Activated CD4-positive, CD25-positive, alpha-beta regulatory T cell treated with anti-CD3 and anti-CD28 coated beads, Interleukin-2, amount 50 U/mL, for 16 hours (primary cell): ENCODE data around the gene TSC22D4.
"Not testable (repeated sequence)": the region's sequence is repeated elsewhere in the genome, so short reads cannot be mapped to it uniquely, and the experiment has no call there.

Source experiments
- DNase-seq: peaks from one replicate; pipeline ENCODE4 v3.0.0-alpha.2; 2020; ENCODE audit warnings: low read depth, low spot score

TSC22D4 gene

DNA sequence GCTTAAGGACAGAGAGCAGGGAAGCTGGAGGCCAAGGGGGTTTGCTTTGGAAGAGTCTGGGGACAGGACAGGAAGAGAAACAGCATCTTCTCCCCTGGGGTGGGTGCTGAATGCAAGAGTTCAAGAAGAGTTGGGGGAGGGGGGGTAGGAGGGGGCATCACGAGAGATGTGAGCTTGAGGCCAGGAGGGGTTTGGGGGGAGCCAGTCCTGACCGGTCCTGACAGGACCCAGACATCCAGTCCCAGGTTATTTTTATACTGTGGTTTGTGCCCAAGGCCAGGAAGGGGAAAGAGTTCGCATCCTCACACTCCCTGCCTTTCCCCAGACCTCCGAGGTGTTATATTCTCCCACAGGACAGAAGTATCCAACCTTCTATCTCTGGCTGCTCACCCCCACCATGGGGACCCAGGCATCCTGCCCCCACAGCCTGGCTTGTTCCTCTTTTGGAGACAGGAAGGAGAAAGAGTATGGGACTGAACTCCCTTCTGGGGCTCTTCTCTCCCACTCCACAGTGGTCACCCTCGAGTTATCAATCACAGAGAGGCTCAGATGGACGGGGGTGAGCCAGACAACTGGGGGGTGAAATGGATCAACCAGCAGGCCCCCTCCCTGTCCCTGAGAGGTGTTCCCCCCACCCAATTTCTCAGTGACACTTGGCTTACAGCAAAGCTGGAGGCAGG lies 2.8 kb downstream of the TSC22D4 start:
- no peak for DNase-seq

DNA sequence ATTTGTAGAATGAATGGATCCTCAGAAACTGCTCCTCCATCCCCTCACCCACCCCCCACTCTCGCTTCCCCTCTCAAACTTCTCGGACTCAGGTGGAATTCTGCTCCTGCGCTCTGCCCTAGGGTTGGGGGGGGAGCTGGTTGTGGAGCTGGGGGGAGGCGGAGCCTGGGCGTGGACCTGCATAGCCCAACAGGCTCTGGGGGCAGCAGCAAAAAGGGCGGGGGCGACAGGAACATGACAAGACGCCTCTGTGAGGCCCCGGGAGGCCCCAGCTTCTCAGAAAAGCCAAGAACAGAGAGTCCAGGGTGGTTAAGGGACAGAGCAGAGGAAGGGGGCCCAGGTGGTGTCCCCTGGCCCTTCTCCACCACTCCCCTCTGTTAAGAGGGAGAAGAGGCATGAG lies 3.5 kb downstream of the TSC22D4 start:
- DNase-seq = no peak

DNA sequence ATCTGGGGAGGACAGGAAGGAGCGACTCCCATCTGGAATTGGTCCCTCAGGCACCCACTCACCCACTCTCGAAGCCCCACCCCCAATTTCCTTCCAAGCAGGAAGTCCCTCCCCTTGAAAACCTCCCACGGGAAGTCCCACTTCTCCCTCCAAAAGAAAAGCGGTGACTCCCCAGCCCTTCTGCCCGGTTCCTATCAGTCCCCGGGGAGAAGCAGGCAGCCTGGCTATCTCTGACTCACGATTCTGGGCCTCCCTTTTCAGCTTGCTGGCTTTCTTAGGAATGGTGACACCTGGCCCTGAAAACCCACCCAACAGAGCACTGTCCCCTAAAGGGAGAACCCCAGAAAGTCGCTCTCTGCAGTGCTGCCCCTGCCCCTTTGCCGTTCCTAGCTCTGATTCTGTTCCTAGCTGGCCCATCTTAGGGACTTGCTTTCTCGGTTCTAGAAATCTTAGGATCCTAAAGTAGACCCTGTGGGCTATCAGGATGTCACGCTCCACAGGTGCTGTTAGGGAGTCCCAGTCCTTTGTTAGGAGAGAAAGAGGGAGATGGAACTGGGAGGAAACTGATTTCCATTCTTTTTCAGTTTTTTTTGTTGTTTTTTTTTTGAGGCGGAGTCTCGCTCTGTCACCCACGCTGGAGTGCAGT lies 6.0 kb downstream of the TSC22D4 start:
- DNase-seq = no peak

DNA sequence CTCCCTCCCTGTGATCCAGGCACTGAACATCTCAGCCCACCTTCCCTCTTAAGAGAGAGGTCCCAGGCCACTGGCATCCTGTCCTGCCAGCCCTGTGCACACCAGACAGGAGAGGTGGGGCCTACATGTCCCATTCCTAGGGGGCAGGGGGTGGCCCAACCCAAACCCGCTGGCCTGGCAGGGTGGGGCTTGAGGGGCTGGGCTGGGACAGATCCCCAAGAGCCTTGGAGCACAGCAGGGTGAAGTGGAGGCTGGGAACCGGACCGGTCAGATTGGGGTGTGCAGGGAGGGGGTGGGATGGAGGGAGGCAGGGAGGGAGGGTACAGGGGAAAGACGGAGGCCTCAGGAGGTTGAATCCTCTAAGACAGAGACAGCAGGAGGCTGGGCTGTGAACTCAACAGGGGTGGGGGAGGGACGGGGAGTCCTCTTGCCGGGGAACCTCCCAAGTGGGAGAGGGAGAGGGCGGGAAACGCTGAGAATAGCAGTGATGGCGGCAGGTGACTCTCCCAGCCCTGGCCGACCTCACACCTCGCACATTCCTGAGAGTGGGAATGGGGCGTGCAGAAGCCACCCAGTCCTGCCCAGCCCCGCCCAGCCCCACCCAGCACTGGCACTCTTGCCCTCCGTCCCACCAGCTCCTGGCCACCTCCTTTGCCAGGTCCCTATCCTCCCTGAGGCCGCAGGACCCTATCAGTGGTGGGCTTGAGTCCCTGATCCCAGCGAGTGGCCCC lies 6.7 kb downstream of the TSC22D4 start:
- DNase-seq = no peak

DNA sequence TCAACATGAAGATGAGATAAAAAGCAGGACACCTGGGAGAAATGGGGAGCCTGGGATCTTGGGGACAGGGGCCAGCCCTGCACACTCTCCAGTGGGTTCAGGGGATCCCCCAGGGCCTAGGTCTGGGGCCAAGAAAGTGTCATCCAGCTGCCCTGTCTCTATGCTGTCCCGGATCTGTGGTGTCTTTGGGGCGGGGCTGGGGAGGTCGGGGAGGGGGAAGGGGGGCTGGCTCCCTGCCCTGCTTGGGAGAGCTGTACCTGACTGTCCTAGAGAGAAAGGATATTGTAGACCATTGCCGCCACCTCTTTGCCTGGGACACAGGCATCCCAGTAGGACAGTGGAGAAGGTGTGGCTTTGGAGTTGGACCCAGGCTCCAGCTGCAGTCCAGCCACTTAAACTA lies 8.0 kb downstream of the TSC22D4 start:
- DNase-seq = no peak

DNA sequence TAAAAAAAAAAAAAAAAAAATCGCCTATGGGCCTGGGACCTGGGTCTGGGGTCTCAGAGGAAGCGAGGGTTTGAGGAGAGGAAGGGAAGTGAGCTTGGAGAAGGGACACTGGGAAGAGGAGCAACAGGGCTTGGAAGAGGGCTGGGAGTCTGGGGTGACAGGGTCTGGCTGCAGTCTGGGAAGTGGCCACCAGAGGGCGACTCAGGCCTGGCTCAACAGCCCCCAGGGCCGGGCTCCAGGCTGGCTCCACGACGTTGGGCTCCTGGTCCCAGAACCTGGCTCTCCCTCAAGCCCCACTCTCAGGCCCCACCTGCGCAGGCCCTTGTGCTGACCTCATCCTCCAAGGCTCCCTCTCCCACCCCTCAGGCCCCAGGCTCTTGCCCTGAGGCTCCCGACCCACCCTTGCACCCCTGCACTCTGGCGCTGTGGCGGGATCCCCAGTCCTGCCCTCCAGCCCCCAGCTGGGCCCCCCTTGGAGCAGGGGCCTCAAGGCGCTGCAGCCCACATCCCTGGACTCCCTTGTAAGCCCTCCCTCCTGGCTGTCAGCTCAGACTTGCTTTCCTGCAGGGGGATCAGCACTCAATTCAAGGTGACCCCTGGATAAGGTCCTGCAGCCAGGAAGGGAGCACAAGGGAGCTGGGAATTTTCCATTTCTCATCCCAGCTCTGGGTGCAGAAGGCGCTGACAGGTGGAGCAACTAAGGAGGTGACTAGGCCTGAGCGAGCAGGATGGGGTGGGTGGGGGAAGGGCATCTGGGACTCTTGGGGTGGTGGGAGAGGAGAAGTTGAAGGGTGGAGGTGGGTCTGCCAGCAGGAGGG lies 9.6 kb downstream of the TSC22D4 start:
- DNase-seq = peak; percentile 63

DNA sequence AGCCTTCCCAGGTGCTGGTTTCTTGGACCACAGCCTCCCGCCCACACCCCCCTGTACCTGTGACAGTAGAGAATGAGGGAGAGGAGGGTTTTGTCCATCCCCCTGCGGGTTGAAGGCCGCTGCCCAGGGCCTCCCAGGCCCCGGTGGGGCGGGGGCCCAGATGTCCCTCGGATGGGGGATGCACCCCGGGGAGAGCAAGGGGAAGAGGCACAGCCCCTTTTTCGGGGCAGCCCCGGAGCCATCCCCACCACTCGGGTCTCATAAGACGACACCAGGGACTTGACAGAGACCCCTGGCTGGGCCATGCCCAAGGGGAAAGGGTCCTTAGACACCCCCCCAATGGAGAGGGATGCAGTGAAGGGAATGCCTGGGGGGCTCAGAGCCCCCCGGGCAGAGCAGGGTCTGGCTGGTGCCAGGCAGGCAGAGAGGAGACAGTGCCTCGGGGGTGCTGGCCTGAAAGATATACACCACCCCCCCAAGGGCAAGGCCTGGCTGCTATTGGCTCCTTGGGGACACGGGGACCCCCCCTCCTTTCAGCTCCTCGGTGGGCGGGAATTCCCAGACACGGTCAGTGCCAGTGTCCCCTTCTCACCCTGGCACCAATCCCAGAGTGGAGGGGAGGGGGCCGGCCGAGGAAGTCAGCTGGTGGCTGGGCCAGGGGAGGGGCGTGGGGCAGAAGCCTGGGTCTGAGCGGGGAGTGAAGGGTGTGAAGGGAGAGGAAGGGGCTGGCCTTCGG lies 11.2 kb downstream of the TSC22D4 start:
- no peak for DNase-seq

DNA sequence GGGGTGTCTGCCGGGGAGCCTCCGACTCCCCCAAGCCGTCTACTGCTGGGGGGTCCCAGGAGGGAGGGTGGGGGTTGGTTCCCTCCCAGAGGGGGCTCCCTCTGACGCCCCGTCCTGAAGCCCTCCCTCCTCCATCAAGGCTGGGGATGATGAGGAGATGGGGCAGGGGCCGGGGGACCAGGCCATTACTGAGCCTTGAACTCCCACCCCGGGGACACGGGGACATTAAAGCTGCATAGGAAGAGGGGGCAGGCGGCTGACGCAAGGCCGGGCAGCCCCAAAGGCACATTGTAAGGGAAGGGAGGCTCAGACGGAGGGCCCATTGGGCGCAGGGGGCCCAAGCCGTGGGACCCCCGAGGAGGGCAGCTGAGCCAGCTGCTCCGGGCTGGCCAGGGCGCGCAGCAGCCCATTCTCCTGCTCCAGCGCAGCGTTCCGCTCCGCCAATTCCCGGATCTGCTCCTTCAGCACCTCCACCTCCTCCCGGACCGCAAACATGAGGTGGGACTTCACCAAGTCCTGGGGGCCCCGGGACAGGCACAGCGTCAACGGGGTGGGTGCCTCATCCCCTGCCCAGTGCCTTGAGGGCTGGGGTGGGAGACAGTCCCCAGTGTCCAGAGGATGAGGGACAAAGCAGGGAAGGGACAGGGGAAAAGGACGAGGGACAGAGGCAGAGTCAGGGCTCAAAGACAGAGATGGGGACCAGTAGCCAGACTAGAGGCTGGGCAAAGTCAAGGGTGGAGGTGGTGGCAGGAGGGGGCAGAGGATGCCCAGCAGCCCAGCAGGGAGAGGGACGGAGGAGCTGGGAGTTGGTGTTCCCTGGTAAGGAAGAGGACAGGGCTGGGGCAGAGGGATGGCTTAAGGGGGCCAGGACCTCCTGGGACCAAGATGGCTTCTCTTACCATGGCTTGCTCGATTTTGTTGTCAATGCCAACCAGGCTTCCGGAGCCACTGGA lies 12.1 kb downstream of the TSC22D4 start:
- no peak for DNase-seq

DNA sequence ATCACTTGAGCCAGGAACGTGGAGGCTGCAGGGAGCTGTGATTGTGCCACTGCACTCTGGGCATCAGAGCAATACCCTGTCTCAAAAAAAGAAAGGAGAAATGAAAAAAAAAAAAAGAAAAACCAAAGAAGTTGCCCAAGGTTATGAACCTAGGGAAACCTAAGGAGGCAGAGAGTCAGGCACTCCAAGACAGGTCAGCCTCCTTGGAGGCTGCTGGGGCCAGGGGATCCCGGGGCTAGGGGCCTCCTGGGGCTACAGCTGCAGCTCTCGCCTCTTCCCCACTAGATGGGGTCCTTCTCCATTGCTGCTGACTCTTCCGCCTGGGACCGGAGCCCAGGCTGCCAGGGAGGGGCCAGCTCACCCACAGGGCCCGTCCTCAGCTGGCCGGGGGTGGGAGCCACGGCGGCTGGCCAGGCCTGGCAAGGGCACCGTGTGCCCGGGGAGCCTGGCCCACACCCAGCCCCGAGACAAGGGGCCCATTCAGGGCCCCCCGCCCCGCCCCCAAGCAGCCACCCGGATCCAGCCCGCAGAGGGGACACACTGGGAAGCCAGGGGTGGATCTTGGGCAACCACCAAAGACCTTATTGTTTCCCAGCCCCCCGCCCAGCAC lies 13.2 kb downstream of the TSC22D4 start:
- DNase-seq = no peak

DNA sequence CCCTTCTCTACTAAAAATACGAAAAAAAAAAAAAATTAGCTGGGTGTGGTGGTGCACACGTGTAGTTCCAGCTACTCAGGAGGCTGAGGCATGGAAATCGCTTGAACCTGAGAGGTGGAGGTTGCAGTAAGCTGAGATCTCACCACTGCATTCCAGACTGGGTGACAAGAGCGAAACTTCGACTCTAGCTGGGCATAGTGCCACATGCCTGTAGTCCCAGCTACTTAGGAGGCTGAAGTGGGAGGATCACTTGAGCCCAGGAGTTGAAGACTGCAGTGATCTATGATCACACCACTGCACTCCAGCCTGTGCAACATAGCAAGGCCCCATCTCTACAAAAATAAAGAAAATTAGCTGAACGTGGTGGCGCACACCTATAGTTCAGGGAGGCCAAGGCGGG lies 13.7 kb downstream of the TSC22D4 start:
- no peak for DNase-seq

DNA sequence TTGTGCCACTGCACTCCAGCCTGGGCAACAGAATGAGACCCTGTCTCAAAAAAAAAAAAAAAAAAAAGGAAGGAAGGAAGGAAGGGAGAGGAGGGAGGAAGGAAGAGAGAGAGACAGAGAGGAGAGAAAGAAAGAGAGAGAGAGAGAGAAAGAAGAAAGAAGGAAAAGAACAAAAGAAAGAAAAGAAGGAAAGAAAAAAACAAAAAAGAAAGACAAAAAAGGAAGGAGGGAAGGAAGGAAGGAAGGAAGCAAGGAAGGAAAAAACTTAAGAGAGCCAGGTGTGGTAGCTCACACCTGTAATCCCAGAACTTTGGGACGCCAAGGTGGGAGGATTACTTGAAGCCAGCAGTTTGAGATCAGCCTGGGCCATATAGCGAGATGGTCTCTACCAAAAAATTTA lies 14.2 kb downstream of the TSC22D4 start:
- DNase-seq = no peak

DNA sequence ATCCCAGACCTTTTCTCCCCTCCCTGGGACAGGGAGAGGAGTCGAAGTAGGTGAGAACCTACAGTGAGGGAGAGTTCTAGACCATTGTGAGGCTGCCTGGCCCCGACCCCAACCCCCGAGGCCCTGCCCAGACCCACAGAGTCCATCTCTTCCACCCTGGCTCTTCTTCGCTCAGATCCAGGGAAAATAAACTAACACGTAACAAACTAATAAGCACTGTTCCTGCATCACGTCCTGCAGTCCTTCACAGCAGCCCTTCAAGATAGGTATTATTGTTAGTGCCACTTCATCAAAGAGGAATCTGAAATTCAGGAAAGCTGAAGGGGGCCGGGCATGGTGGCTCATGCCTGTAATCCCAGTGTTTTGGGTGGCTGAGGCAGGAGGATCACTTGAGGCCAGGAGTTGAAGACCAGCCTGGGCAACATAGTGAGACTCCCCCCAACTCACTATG lies 14.8 kb downstream of the TSC22D4 start, which contains the start of gene SPACDR:
SPACDR (minus strand) TSS at position 51 of the 451 bp plus-strand sequence. CDS start 235 bp downstream, outside the sequence.
- no peak for DNase-seq

DNA sequence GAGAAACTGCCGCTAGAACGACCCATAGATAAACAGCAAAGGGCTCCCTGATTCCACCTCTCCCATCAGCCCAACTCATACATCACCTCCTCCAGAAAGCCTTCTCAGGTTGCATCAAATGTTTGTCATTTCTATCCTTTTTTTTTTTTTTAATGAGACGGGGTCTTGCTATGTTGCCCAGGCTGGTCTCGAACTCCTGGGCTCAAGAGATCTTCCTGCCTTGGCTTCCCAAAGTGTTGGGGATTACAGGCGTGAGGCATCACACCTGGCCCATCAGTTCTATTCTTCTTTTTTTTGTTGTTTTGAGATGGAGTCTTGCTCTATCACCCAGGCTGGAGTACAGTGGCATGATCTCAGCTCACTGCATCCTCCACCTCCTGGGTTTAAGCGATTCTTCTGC lies 22.0 kb downstream of the TSC22D4 start:
- no peak for DNase-seq

DNA sequence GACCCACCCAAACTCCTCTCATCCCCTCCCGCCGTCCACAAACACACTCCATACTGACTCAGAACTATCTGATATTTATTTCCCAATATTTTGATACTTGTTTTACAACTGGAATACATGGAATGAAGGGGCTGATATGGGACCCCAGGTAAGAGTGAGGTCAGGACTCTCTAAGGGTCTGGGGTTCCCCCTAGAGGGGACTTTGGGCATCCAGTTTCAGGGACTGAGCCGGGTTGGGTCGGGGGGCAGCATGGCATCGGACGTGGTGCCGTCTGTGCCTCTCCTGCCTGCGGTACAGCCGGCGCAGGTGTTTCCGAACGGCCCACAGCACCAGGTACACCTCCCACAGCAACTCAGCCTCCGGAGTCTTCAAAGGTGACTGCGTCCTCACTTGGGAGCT lies 22.5 kb downstream of the TSC22D4 start:
- no peak for DNase-seq

DNA sequence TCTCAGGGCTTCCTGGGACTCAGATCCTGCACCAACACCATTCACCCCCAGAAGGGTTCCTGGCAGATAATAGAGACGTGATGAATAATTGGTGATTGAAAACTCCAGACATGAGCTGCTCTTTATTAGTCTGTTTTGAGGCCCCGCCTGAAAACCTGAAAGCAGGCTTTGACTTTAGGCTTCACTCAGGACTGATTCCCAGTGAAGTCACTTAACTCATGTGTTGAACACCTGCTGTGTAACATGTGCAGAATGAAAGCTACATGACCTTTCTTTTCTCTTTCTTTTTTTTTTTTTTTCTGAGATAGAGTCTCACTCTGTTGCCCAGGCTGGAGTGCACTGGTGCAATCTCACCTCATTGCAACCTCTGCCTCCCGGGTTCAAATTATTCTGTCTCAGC lies 23.8 kb downstream of the TSC22D4 start:
- DNase-seq = no peak

DNA sequence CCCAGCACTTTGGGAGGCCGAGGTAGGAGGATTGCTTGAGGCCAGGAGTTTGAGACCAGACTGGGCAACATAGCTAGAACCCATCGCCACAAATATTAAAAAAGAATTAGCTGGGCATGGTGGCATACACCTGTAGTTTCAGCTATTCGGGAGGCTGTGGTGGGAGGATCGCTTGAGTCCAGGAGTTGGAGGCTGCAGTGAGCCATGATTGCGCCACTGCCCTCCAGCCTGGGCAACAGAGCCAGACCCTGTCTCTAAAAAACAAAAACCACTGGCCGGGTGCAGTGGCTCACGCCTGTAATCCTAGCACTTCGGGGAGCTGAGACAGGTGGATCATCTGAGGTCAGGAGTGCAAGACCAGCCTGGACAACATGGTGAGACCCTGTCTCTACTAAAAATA lies 25.2 kb downstream of the TSC22D4 start:
- DNase-seq = not testable (repeated sequence)

DNA sequence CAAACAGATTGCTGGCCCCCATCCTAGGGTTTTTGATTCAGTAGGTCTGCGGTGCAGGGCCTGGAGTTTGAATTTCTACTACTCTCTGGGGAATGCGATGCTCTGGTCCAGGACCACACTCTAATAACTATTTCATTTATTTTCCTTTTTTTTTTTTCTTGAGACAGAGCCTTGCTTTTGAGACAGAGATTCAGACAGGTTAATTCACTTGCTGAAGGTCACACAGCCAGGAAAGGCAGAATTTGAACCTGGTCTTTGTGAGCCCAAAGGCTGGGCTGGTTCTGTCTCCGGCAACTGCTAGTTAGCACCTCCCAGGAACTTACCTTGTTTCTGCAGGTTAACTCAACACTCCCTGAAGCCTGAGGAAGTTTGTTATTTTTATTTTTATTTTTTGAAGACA lies 26.5 kb downstream of the TSC22D4 start:
- no peak for DNase-seq

DNA sequence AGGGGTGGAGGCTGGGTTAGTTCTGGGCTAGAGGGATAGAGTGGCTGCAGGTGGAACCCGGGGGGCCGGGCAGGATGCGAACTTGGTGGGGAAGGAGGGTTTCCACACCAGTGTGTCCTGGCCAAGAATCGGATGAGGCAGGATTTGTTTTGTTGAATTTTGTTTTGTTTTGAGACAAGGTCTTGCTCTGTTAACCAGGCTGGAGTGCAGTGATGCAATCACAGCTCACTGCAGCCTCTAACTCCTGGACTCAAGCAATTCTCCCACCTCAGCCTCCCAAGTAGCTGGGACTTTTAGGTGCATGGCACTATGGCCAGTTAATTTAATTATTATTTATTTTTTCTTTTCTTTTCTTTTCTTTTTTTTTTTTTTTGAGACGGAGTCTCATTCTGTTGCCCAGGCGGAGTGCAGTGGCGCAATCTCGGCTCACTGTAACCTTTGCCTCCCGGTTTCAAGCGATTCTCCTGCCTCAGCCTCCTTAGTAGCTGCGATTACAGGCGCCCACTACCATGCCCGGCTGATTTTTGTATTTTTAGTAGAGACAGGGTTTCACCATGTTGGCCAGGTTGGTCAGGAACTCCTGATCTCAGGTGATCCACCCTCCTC lies 29.7 kb downstream of the TSC22D4 start:
- no peak for DNase-seq

DNA sequence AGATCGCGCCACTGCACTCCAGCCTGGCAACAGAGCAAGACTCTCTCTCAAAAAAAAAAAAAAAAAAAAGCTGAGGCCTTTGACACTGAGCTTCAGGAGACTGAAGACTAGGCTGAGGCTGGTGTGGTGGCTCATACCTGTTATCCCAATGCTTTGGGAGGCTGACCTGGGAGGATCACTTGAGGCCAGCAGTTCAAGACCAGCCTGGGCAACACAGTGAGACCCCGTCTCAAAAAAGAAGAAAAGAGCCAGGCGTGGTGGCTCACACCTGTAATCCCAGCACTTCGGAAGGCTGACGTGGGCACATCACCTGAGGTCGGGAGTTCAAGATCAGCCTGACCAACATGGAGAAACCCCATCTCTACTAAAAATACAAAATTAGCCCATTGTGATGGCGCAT lies 31.7 kb downstream of the TSC22D4 start:
- not testable (repeated sequence) for DNase-seq
